GM18951 (cell line): ENCODE results near the gene CHCHD6.

ENCODE experiments used
- POLR2A ChIP-seq: IDR thresholded peaks from 4 replicates; pipeline ENCODE4 v1.6.1; 2011; ENCODE audit warnings: mild to moderate bottlenecking; ENCODE audit not compliant: insufficient read length, insufficient read depth; ENCODE audit errors: extremely low read depth
- in situ Hi-C: fragments of 300-500 bp; cut with MboI; formaldehyde crosslinking; loops from one replicate; pipeline ENCODE4 v1.12.0; 2022; ENCODE audit warnings: low sequenced_read_pairs, mixed read lengths, inconsistent platforms; ENCODE audit not compliant: unreplicated experiment

Gene CHCHD6

GRCh38 chr3:126748701-126749546, 44.9 kb downstream of the CHCHD6 start:
- no peak for TF ChIP-seq POLR2A

GRCh38 chr3:126749547-126749875, 45.5 kb downstream of the CHCHD6 start:
- in situ Hi-C loops: no loop called here
- TF ChIP-seq POLR2A: no peak

More at GRCh38 chr3:126748701-126749546, 44.9 kb downstream of the CHCHD6 start:
- in situ Hi-C loops: no loop called here

- in situ Hi-C loops: no loop called here
- no peak for TF ChIP-seq POLR2A
These were observed 46.1 kb downstream of the CHCHD6 start for GRCh38 chr3:126749931-126750755.

DNA sequence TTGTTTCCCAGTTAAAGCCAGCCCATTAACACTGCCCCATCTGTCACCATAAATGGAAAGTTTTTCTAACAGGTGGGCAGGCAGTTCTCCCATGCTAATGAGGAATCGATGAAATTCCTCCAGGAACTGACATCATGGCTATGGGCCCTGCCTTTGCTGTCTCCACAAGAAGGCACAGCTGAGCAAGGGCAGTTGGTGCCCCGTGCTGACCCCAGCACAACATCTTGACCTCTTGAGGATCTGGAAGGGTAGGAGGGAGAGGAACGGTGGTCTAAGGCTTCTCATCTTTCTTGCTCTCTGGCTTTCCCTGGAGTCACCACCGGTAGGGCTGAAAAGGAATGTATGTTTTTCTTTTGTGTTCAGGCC, 46.7 kb downstream of the CHCHD6 start:
- in situ Hi-C loops: no loop called here
- TF ChIP-seq POLR2A: no peak

DNA sequence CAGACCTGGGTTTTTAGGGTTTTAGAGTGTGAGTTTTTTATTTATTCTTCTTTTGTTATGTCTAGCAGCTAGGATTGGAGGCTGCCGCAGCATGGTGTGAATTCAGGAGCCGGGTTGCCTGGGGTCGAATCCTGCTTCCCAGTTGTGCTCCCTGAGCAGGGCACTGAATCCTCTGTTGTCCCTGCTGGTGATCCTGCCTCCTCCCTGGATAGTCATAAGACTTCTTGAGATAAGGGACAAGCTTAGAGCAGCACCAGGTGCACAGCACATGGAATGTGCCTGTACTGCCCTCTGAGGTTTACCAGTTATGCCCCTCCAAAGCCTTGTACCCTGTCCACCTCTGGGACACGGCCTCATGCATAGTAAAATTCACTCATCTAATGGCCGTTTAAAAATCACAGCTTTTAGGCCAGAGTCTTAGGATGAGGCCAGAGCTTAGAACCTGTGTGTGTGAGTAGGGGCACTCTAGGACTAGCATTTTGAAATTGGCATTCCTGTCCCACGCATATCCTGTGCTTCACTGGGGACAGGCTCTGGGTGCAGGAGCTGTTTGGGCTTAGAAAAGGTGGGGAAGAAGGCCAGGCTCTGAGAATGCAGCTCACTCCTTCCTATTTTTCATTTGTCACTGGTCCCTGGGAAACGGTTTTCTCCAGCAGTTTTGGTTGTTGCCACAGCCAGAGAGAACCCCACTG, 47.7 kb downstream of the CHCHD6 start:
- in situ Hi-C loops: no loop called here
- TF ChIP-seq POLR2A: no peak

- in situ Hi-C loops: no loop called here
- TF ChIP-seq POLR2A: no peak
These were observed 48.5 kb downstream of the CHCHD6 start for GRCh38 chr3:126752303-126753190.

DNA sequence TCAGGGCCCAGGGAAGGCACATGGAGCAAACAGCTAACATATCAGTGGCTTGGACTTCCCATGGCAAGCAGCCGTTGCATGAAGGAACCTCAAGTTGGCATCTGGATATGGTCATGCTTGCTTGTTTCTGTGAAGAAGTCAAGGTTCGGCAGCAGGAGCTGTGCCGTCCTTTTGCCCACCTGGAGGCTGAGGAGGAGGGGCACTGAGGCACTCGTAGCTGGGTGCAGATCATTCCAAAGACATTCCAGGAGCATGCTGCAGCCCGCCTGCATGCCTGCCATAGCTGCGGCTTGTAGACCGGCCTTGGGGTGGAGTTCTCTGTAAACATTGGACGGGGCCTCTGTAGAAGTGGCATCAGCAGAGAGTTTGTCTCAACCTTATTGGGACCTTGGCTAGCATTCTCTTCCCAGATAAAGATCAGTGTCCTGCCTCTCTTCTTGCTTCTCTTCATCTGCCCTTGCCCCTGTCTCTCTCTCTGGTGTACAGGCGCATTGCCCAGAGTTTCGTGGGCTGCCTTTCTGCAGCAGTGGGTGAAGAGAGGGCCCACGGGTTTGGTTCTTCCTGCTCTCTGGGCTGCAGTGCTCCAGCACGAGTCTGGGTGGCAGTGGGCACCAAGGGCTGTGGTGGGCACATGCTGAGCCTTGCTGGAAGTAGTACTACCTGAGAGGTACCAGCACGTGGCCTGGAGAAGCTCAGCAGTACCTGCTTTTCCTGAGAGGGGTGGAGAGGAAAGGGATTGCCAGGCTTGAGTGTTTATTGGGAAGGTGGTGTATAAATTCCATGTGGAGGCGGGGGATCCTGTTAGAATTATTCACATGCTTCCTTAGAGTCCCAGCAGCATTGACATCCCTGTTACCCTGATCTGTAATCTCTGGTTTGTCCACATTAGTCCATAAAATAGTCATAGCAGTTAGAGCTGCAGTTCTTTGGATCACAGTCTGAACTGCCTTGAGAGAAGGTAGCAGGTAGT, 49.4 kb downstream of the CHCHD6 start:
- TF ChIP-seq POLR2A: no peak
- in situ Hi-C loops: no loop called here

GRCh38 chr3:126755866-126756265, 51.8 kb downstream of the CHCHD6 start:
- in situ Hi-C loops: no loop called here
- TF ChIP-seq POLR2A: no peak

GRCh38 chr3:126758026-126758425, 54.0 kb downstream of the CHCHD6 start:
- no peak for TF ChIP-seq POLR2A
- in situ Hi-C loops: no loop called here

GRCh38 chr3:126758882-126759281, 54.8 kb downstream of the CHCHD6 start:
- no peak for TF ChIP-seq POLR2A
- in situ Hi-C loops: no loop called here

DNA sequence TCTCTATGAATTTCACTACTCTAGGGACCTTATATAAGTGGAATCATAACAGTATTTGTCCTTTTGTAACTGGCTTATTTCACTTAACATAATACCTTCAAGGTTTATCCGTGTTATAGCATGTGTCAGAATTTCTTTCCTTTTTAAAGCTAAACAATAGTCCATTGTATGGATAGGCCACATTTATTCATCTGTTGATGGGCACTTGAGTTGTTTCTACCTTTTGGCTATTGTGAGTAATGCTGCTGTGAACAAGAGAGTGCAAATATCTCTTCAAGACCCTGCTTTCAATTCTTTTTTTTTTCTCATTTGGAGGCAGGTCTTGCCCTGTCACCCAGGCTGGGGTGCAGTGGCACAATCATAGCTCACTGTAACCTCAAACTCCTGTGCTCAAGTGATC, 56.5 kb downstream of the CHCHD6 start:
- TF ChIP-seq POLR2A: no peak
- in situ Hi-C loops: no loop called here
